Globus pallidus (tissue), 1 donor: ENCODE data around the gene TM4SF4.

Experiments used
- DNase-seq: peaks from one replicate; pipeline ENCODE4 v3.0.0-alpha.2; 2015; ENCODE audit warnings: low spot score

Gene TM4SF4

DNA sequence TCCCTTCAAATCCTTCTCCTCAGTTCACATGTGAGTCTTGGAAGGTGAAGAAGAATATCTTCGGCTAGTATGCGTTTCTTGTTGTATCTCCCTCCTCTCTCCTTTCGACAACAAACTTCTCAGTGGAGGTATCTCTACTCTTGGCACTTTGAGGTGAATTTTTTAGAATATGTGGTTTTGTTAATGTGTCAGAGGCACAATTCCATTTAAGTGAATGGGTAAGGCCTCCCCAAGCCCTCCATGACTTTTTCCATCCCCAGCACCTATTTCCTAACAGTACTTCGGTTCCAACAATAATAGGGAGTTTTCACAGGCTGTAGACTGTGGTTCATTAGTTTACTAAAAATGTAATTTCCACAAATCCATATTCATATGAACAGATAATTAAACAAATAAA is 74.2 kb downstream of the TM4SF4 start:
- DNase-seq = no peak

DNA sequence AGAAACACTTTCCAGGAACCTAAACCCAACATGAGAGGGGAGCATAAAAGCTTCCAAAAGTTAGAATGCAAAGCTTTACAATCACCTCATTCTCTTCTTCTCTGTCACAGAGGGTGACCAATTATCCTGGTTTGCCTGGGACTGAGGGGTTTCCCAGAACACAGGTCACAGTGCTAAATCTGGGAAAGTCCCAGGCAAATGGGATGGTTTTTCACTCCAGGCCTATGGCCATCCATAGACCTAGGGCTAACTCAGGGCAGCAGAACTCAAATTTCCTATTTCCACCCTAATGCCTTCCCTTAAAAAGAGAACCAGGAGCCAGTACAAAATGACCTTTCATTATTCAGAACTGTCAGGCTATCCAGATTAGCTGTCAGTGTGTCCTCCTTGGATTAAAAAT is 77.0 kb downstream of the TM4SF4 start:
- DNase-seq = no peak

DNA sequence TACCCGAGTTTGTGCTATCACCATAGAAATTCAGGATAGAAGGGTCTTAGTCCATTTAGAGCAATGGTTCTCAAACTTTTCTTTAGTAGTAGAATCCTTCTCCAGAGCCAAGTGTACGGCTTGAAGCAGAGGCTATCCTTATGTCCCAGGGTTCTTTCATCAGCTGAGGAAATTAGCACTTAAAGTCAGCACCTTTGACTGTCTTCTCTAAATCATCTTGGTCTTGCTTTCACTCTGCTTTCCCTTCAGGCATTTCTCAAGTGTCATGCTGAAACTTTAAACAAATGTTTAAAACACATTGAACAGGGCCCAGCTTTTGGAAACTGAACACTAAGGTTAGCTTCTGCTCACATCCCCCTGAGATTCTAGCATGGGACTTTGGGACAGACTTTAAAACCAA is 78.2 kb downstream of the TM4SF4 start:
- no peak for DNase-seq
